Neural cell (in vitro differentiated cells): ENCODE results near the gene HDAC4. TPM values are rescaled to one million over a fixed set of nuclear protein-coding genes. Genes with fewer than 3 reads are reported as not detected.

Experiments
- H2AFZ ChIP-seq: fragments of 200-600, 300-800 bp; sonication (generic), shearing (Covaris generic); 2 replicates; pipeline ENCODE4 v1.6.0; 2014; ENCODE audit warnings: low read depth, mild to moderate bottlenecking, antibody characterized with exemption, low read length, moderate library complexity
- H3F3A ChIP-seq: fragments of 200-600 bp; shearing (Covaris generic); 2 replicates; pipeline ENCODE4 v1.6.1; 2016; ENCODE audit warnings: mild to moderate bottlenecking, moderate library complexity, mixed read lengths, antibody characterized with exemption, low read length; ENCODE audit not compliant: insufficient read depth, poor library complexity, severe bottlenecking
- H3K27ac ChIP-seq: fragments of 200-600, 300-800 bp; sonication (generic), shearing (Covaris generic); 2 replicates; pipeline ENCODE4 v1.5.1; 2014; ENCODE audit warnings: mild to moderate bottlenecking, low read length, moderate library complexity
- H3K27me3 ChIP-seq: fragments of 300-800, 200-600 bp; sonication (generic), shearing (Covaris generic); 2 replicates; pipeline ENCODE4 v1.6.0; 2014; ENCODE audit warnings: mild to moderate bottlenecking, low read depth, low read length, moderate library complexity; ENCODE audit not compliant: insufficient read depth
- H3K36me3 ChIP-seq: fragments of 300-800, 200-600 bp; sonication (generic), shearing (Covaris generic); 2 replicates; pipeline ENCODE4 v1.5.1; 2014; ENCODE audit warnings: mild to moderate bottlenecking, antibody characterized with exemption, low read length, moderate library complexity; ENCODE audit not compliant: insufficient read depth
- H3K4me2 ChIP-seq: fragments of 300-800, 200-600 bp; sonication (generic), shearing (Covaris generic); 2 replicates; pipeline ENCODE4 v1.6.0; 2014; ENCODE audit warnings: mild to moderate bottlenecking, low read length
- H3K4me3 ChIP-seq: fragments of 300-800, 200-600 bp; sonication (generic), shearing (Covaris generic); 2 replicates; pipeline ENCODE4 v1.5.1; 2014; ENCODE audit warnings: mild to moderate bottlenecking, low read length, moderate library complexity
- H3K79me2 ChIP-seq: fragments of 200-600 bp; shearing (Covaris generic); replicated peaks from 2 replicates; pipeline ENCODE4 v1.6.0; 2014; ENCODE audit warnings: mild to moderate bottlenecking, low read length, moderate library complexity; ENCODE audit not compliant: insufficient read depth
- H3K9ac ChIP-seq: fragments of 300-800, 200-600 bp; sonication (generic), shearing (Covaris generic); 2 replicates; pipeline ENCODE4 v1.6.1; 2016; ENCODE audit warnings: mild to moderate bottlenecking, low read length, mixed read lengths
- H3K9me2 ChIP-seq: fragments of 200-600 bp; shearing (Covaris generic); 2 replicates; pipeline ENCODE4 v1.6.1; 2016; ENCODE audit warnings: mild to moderate bottlenecking, low read length, mixed read lengths; ENCODE audit not compliant: insufficient read depth
- H3K9me3 ChIP-seq: fragments of 200-600, 300-800 bp; sonication (generic), shearing (Covaris generic); 2 replicates; pipeline ENCODE4 v1.6.1; 2016; ENCODE audit warnings: mild to moderate bottlenecking, mixed run types, low read length, moderate library complexity, mixed read lengths
- H4K20me1 ChIP-seq: fragments of 200-600 bp; shearing (Covaris generic); 2 replicates; pipeline ENCODE4 v1.6.1; 2016; ENCODE audit warnings: mild to moderate bottlenecking, mixed run types; ENCODE audit not compliant: insufficient read depth
- EP300 ChIP-seq: fragments of 450-650 bp; conservative IDR thresholded peaks from 2 replicates; pipeline ENCODE4 v1.6.1; 2014; ENCODE audit warnings: antibody characterized with exemption, mild to moderate bottlenecking, moderate library complexity; ENCODE audit not compliant: poor library complexity, severe bottlenecking
- EZH2 ChIP-seq: fragments of 200-600, 300-800 bp; shearing (Covaris generic), sonication (generic); IDR thresholded peaks from 2 replicates; pipeline ENCODE4 v1.6.1; 2014; ENCODE audit warnings: antibody characterized with exemption, low read length, borderline replicate concordance, mild to moderate bottlenecking; ENCODE audit not compliant: insufficient read depth, poor library complexity, severe bottlenecking
- MXI1 ChIP-seq: fragments of 450-650 bp; conservative IDR thresholded peaks from 2 replicates; pipeline ENCODE4 v1.6.1; 2014; ENCODE audit warnings: antibody characterized with exemption, mild to moderate bottlenecking; ENCODE audit not compliant: poor library complexity, severe bottlenecking
- POLR2AphosphoS5 ChIP-seq: IDR thresholded peaks from 2 replicates; pipeline ENCODE4 v1.6.1; 2012
- RAD21 ChIP-seq: fragments of 450-650 bp; conservative IDR thresholded peaks from 2 replicates; pipeline ENCODE4 v1.6.1; 2014; ENCODE audit warnings: antibody characterized with exemption, mild to moderate bottlenecking, moderate library complexity
- REST ChIP-seq: IDR thresholded peaks from 2 replicates; pipeline ENCODE4 v1.6.1; 2012; ENCODE audit warnings: borderline replicate concordance
- SMC3 ChIP-seq: fragments of 450-650 bp; conservative IDR thresholded peaks from 2 replicates; pipeline ENCODE4 v1.6.1; 2014; ENCODE audit warnings: antibody characterized with exemption, mild to moderate bottlenecking, moderate library complexity; ENCODE audit not compliant: poor library complexity
- TAF1 ChIP-seq: IDR thresholded peaks from 2 replicates; pipeline ENCODE4 v1.6.1; 2012; ENCODE audit warnings: low read depth
- polyA plus RNA-seq: library from polyadenylated mRNA; depleted of rRNA; stranded (reverse); fragments of >200 nt; gene quantifications from 2 replicates; pipeline ENCODE4 v1.2.3, GENCODE V29; 2014
- TF ChIP-seq, protein P1 (sequence below): fragments of 450-650 bp; IDR thresholded peaks from 2 replicates; pipeline ENCODE4 v1.5.1; 2014; ENCODE audit warnings: antibody characterized with exemption, mild to moderate bottlenecking, moderate library complexity; ENCODE audit not compliant: poor library complexity, severe bottlenecking

HDAC4 gene
- polyA plus RNA-seq, 1 donor from 2014 or later = 3.4 TPM

GRCh38 chr2:239383759-239384156 is 17.1 kb downstream of the HDAC4 start:
- Histone ChIP-seq H3K9ac (no peak overlapping the region), H3K9me3 (no peaks in the 10 kb centered on the region), H3K27me3 (no peaks in the 10 kb centered on the region), H3K27ac (no peak overlapping the region), H3K4me2 (no peak overlapping the region), H4K20me1 (no peaks in the 10 kb centered on the region), H3F3A (no peaks in the 10 kb centered on the region), H3K4me3 (no peak overlapping the region), H3K36me3 (no peaks in the 10 kb centered on the region), H3K79me2 (no peaks in the 10 kb centered on the region), H3K9me2 (no peaks in the 10 kb centered on the region), H2AFZ (no peak overlapping the region)
- TF ChIP-seq, protein P1, sequence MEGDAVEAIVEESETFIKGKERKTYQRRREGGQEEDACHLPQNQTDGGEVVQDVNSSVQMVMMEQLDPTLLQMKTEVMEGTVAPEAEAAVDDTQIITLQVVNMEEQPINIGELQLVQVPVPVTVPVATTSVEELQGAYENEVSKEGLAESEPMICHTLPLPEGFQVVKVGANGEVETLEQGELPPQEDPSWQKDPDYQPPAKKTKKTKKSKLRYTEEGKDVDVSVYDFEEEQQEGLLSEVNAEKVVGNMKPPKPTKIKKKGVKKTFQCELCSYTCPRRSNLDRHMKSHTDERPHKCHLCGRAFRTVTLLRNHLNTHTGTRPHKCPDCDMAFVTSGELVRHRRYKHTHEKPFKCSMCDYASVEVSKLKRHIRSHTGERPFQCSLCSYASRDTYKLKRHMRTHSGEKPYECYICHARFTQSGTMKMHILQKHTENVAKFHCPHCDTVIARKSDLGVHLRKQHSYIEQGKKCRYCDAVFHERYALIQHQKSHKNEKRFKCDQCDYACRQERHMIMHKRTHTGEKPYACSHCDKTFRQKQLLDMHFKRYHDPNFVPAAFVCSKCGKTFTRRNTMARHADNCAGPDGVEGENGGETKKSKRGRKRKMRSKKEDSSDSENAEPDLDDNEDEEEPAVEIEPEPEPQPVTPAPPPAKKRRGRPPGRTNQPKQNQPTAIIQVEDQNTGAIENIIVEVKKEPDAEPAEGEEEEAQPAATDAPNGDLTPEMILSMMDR = no peak
- TF ChIP-seq EP300 (no peak), TAF1 (no peak), POLR2AphosphoS5 (no peak), MXI1 (no peak)

- Histone ChIP-seq H2AFZ (no peak overlapping the region), H3K27ac (no peak overlapping the region), H3F3A (no peaks in the 10 kb centered on the region), H3K27me3 (no peaks in the 10 kb centered on the region), H3K9ac (no peak overlapping the region), H3K4me2 (no peak overlapping the region), H3K36me3 (no peaks in the 10 kb centered on the region), H3K4me3 (no peak overlapping the region), H3K9me2 (no peaks in the 10 kb centered on the region), H3K9me3 (no peaks in the 10 kb centered on the region), H4K20me1 (no peaks in the 10 kb centered on the region), H3K79me2 (no peaks in the 10 kb centered on the region)
- TF ChIP-seq, protein P1 = no peak
- TF ChIP-seq POLR2AphosphoS5 (no peak), MXI1 (no peak), EP300 (no peak), EZH2 (no peak), SMC3 (no peak), TAF1 (no peak), RAD21 (no peak), REST (no peak)
Measured at GRCh38 chr2:239383036-239383758, 17.6 kb downstream of the HDAC4 start.
